ENCODE data around the gene PTPN14.

DNA sequence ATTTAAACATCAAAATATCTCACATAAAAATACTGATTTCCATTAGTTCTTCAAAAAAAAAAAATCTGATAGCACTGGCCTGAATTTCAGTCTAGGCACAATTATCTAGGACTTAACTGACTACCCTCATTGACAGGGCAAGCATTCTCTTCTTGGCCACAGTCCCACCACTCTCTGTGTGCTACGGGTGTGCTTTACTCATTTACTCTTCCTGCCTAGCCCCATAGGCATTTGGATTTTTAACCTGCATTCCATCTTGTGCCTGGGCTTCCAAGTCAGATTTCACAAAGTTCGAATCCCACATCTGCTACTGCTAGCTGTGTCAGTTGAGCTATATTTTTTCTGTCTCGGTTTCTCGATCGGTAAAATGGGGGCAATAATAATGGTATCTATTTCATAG, 38.0 kb downstream of the PTPN14 start:
- TF ChIP-seq, protein P1, sequence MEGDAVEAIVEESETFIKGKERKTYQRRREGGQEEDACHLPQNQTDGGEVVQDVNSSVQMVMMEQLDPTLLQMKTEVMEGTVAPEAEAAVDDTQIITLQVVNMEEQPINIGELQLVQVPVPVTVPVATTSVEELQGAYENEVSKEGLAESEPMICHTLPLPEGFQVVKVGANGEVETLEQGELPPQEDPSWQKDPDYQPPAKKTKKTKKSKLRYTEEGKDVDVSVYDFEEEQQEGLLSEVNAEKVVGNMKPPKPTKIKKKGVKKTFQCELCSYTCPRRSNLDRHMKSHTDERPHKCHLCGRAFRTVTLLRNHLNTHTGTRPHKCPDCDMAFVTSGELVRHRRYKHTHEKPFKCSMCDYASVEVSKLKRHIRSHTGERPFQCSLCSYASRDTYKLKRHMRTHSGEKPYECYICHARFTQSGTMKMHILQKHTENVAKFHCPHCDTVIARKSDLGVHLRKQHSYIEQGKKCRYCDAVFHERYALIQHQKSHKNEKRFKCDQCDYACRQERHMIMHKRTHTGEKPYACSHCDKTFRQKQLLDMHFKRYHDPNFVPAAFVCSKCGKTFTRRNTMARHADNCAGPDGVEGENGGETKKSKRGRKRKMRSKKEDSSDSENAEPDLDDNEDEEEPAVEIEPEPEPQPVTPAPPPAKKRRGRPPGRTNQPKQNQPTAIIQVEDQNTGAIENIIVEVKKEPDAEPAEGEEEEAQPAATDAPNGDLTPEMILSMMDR (IDR thresholded peaks at IDR 0.05; ENCODE audit: control extremely low read depth in 1 of 3, insufficient read depth in 1 of 3, low read depth in 1 of 3, low read length in 3 of 3): no peak
- no peak for TF ChIP-seq JUND (IDR thresholded peaks at IDR 0.05; ENCODE audit: low read length)
- no peak for TF ChIP-seq MAX (IDR thresholded peaks at IDR 0.05)
- TF ChIP-seq HDAC6 (IDR thresholded peaks at IDR 0.05; ENCODE audit: low read depth, low read length): no peak
- TF ChIP-seq POLR2A (IDR thresholded peaks at IDR 0.05; ENCODE audit: control extremely low read depth in 1 of 2, low read depth in 2 of 2, low read length in 2 of 2): no peak
- no peak for TF ChIP-seq TBP (IDR thresholded peaks at IDR 0.05; ENCODE audit: low read depth, low read length)
- no peak for TF ChIP-seq POLR2AphosphoS5 (IDR thresholded peaks at IDR 0.05; ENCODE audit: low read depth, low read length)
- TF ChIP-seq JUN (IDR thresholded peaks at IDR 0.05; ENCODE audit: low read depth, low read length): no peak
- no peak for TF ChIP-seq TAF1 (IDR thresholded peaks at IDR 0.05; ENCODE audit: low read depth, low read length)
- TF ChIP-seq ATF3 (IDR thresholded peaks at IDR 0.05; ENCODE audit: insufficient read depth, low read depth, low read length): no peak
- no peak for TF ChIP-seq EP300 (IDR thresholded peaks at IDR 0.05; ENCODE audit: borderline replicate concordance in 1 of 2, low read depth in 2 of 2, low read length in 2 of 2)
- no peak for TF ChIP-seq CHD1 (IDR thresholded peaks at IDR 0.05; ENCODE audit: low read depth, low read length)
- TF ChIP-seq CHD2 (IDR thresholded peaks at IDR 0.05; ENCODE audit: low read length): no peak
